ENCODE data around the gene MYEOV. TPM values are rescaled to one million over a fixed set of nuclear protein-coding genes. Genes with fewer than 3 reads are reported as not detected.

Gene MYEOV
- total and polyA plus RNA-seq, 2 experiments from 2014 or later, result 0.14 TPM; not detected in 1

- H3K4me3 Mint-ChIP-seq, result no peak overlapping the region
- H3F3A ChIP-seq (replicated peaks; ENCODE audit: low read depth), result no peaks in the 10 kb centered on the region
- H3K36me3 Mint-ChIP-seq (ENCODE audit: low read depth), result no peaks in the 10 kb centered on the region
- H3K4me2 ChIP-seq, result 0 out of 2 replicates have a peak overlapping the region, but pooled peaks have one; percentile 51
- no peak for DNase-seq (ENCODE audit: low spot score)
- no peak for ATAC-seq
- no peaks in the 10 kb centered on the region for H4K20me1 ChIP-seq (replicated peaks; ENCODE audit: insufficient read depth)
- H3K27me3 Mint-ChIP-seq (ENCODE audit: insufficient read depth, low read depth, poor library complexity), result peaks cover 9% of the 10 kb centered on the region
- H3K4me1 Mint-ChIP-seq, result peaks cover 11% of the 10 kb centered on the region
- H3K36me3 ChIP-seq (ENCODE audit: insufficient read depth), result no peaks in the 10 kb centered on the region
- no peaks in the 10 kb centered on the region for H3K27me3 ChIP-seq (ENCODE audit: insufficient read depth)
- H3K79me2 ChIP-seq (replicated peaks; ENCODE audit: insufficient read depth), result no peaks in the 10 kb centered on the region
- H3K9me3 Mint-ChIP-seq, result peaks cover 3% of the 10 kb centered on the region; the same call in 2 of the 3 replicates
- 0 out of 2 replicates have a peak, but pooled peaks cover 4% of the 10 kb centered on the region for H3K9me2 ChIP-seq (ENCODE audit: insufficient read depth)
- no peak overlapping the region for H3K27ac Mint-ChIP-seq
- H3K27ac ChIP-seq (ENCODE audit: low read depth), result no peak overlapping the region
- H3K4me1 ChIP-seq (ENCODE audit: insufficient read depth), result peaks cover 11% of the 10 kb centered on the region; the same call in 1 of the 2 replicates
- no peak overlapping the region for H3K4me3 ChIP-seq
- TF ChIP-seq NANOG (IDR thresholded peaks at IDR 0.05; ENCODE audit: borderline replicate concordance) (no peak), STAT1 (IDR thresholded peaks at IDR 0.05; ENCODE audit: unreplicated experiment) (no peak), ZNF462 (CRISPR knock-in tag; IDR thresholded peaks at IDR 0.05) (no peak), EZH2 (IDR thresholded peaks at IDR 0.05; ENCODE audit: low read depth, unreplicated experiment) (no peak), ZNF331 (CRISPR knock-in tag; IDR thresholded peaks at IDR 0.05; ENCODE audit: low read depth) (no peak), EZH2phosphoT487 (IDR thresholded peaks at IDR 0.05; ENCODE audit: unreplicated experiment) (no peak), REST (IDR thresholded peaks at IDR 0.05; ENCODE audit: unreplicated experiment) (no peak), POLR2AphosphoS5 (IDR thresholded peaks at IDR 0.05; ENCODE audit: low read depth) (no peak), CREB1 (CRISPR knock-in tag; IDR thresholded peaks at IDR 0.05; ENCODE audit: low read depth) (no peak), JUNB (IDR thresholded peaks at IDR 0.05; ENCODE audit: unreplicated experiment) (no peak), ZNF114 (CRISPR knock-in tag; IDR thresholded peaks at IDR 0.05) (no peak)
- TF ChIP-seq, protein P1, sequence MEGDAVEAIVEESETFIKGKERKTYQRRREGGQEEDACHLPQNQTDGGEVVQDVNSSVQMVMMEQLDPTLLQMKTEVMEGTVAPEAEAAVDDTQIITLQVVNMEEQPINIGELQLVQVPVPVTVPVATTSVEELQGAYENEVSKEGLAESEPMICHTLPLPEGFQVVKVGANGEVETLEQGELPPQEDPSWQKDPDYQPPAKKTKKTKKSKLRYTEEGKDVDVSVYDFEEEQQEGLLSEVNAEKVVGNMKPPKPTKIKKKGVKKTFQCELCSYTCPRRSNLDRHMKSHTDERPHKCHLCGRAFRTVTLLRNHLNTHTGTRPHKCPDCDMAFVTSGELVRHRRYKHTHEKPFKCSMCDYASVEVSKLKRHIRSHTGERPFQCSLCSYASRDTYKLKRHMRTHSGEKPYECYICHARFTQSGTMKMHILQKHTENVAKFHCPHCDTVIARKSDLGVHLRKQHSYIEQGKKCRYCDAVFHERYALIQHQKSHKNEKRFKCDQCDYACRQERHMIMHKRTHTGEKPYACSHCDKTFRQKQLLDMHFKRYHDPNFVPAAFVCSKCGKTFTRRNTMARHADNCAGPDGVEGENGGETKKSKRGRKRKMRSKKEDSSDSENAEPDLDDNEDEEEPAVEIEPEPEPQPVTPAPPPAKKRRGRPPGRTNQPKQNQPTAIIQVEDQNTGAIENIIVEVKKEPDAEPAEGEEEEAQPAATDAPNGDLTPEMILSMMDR (conservative IDR thresholded peaks at IDR 0.05; ENCODE audit: low read depth in 2 of 2), result no peak
- TF ChIP-seq, protein P2, sequence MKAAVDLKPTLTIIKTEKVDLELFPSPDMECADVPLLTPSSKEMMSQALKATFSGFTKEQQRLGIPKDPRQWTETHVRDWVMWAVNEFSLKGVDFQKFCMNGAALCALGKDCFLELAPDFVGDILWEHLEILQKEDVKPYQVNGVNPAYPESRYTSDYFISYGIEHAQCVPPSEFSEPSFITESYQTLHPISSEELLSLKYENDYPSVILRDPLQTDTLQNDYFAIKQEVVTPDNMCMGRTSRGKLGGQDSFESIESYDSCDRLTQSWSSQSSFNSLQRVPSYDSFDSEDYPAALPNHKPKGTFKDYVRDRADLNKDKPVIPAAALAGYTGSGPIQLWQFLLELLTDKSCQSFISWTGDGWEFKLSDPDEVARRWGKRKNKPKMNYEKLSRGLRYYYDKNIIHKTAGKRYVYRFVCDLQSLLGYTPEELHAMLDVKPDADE (IDR thresholded peaks at IDR 0.05), result no peak
- no peak overlapping the region for H2AFZ ChIP-seq
Measured at GRCh38 chr11:69287968-69288882, 5.7 kb upstream of the MYEOV start.
